Spleen (tissue), 11 donors: ENCODE data around the gene JAG1. TPM values are rescaled to one million over a fixed set of nuclear protein-coding genes. Genes with fewer than 3 reads are reported as not detected.

Experiments used
- DNase-seq: peaks from one replicate; pipeline ENCODE4 v3.0.0-alpha.2; 2020
- H3K27ac ChIP-seq, 8 donors: fragments of 200-600 bp; sonication (generic) in 7 of 8; 1 replicate in 4 of 8; 2 replicates in 4 of 8; pipeline versions ENCODE4 v1.5.0 to v1.8.0; 2016 to 2021; ENCODE audit warnings: inconsistent platforms in 4 of 8, mild to moderate bottlenecking in 4 of 8, moderate library complexity in 1 of 8
- H3K27me3 ChIP-seq, 7 donors: fragments of 200-600 bp; sonication (generic) in 6 of 7; replicated peaks in 1 of 7; 1 replicate in 4 of 7; 2 replicates in 3 of 7; pipeline versions ENCODE4 v1.5.0 to v1.8.0; 2016 to 2021; ENCODE audit warnings: inconsistent platforms in 3 of 7, mild to moderate bottlenecking in 1 of 7
- H3K36me3 ChIP-seq, 6 donors: fragments of 200-600 bp; sonication (generic) in 5 of 6; 1 replicate in 4 of 6; 2 replicates in 2 of 6; pipeline versions ENCODE4 v1.5.0 to v1.8.0; 2016 to 2021; ENCODE audit warnings: inconsistent platforms in 2 of 6
- H3K4me1 ChIP-seq, 6 donors: fragments of 200-600 bp; sonication (generic) in 5 of 6; 1 replicate in 3 of 6; 2 replicates in 3 of 6; pipeline versions ENCODE4 v1.5.0 to v1.8.0; 2016 to 2021; ENCODE audit warnings: inconsistent platforms in 3 of 6
- H3K4me3 ChIP-seq, 8 donors: fragments of 200-600 bp; sonication (generic) in 7 of 8; 1 replicate in 4 of 8; 2 replicates in 4 of 8; pipeline versions ENCODE4 v1.5.0 to v1.8.0; 2016 to 2021; ENCODE audit warnings: inconsistent platforms in 4 of 8, mild to moderate bottlenecking in 4 of 8, moderate library complexity in 2 of 8
- H3K9me3 ChIP-seq, 8 donors: fragments of 200-600 bp; sonication (generic) in 7 of 8; 1 replicate in 4 of 8; 2 replicates in 4 of 8; pipeline versions ENCODE4 v1.5.0 to v1.8.0; 2016 to 2021; ENCODE audit warnings: inconsistent platforms in 4 of 8
- CTCF ChIP-seq, 11 experiments: fragments of 200-600 bp in 7 of 11; fragments of 450-650 bp in 4 of 11; sonication (generic) in 4 of 11; IDR thresholded peaks in 8 of 11; conservative IDR thresholded peaks in 3 of 11; 1 replicate in 7 of 11; 2 replicates in 4 of 11; pipeline versions ENCODE4 v1.4.0 to v1.8.0; 2016 to 2021; ENCODE audit warnings: antibody characterized with exemption in 11 of 11, inconsistent platforms in 4 of 11, mild to moderate bottlenecking in 1 of 11
- POLR2A ChIP-seq, 3 donors: fragments of 450-650 bp; IDR thresholded peaks; one replicate each; pipeline ENCODE4 v1.5.1; 2017; ENCODE audit warnings: antibody characterized with exemption in 3 of 3, mild to moderate bottlenecking in 1 of 3
- POLR2AphosphoS5 ChIP-seq, 3 donors: sonication (generic); formaldehyde crosslinking; IDR thresholded peaks; one replicate each; pipeline ENCODE4 v1.5.1; 2017; ENCODE audit warnings: antibody characterized with exemption in 3 of 3
- WGBS, 5 donors: extraction: QIAGEN DNeasy Blood & Tissue Kit in 3 of 5; methylation state at CpG; one replicate each; pipeline versions ENCODE4 v1.1.5 to v1.1.7; 2013 to 2018; 5-methylcytosine and 5-hydroxymethylcytosine counted together
- intact Hi-C: fragments of 100-400 bp; cut with DNase I; formaldehyde crosslinking; loops from one replicate; pipeline ENCODE4 v1.15.0; 2023; ENCODE audit warnings: low total_unique reads
- polyA plus RNA-seq, 3 donors: library from polyadenylated mRNA; stranded (reverse); fragments of 200-250 nt; gene quantifications; one replicate each; pipeline ENCODE4 v1.2.1, GENCODE V29; 2013
- total RNA-seq, 7 donors: library from RNA; depleted of rRNA in 3 of 7; stranded (reverse); fragments of >200 nt in 3 of 7; fragmentation: NEBNext Ultra II Directional in 4 of 7; extraction: Animal tissue kit (Norgen Biotek cat#: 25700) in 4 of 7; gene quantifications; one replicate each; pipeline versions ENCODE4 v1.1.0 to v1.2.1, GENCODE V29; 2016 to 2021
- donor health status: healthy with polysubstance abuse.
- donor health status: DM: no; HTN: no; CAD: no; lungs with moderate emphysema.
- donor health status: DM: no; HTN: no; CAD: no.
- donor health status: Bipolar disorder and iron deficiency.
- donor health status: healthy.
- donor health status: DM: no; HTN: no; CAD: no.
- donor health status: DM: yes; HTN: yes; CAD: no.

JAG1 gene
- total and polyA plus RNA-seq, 10 donors = 5.6 to 85.3 (median 50.1) TPM

DNA sequence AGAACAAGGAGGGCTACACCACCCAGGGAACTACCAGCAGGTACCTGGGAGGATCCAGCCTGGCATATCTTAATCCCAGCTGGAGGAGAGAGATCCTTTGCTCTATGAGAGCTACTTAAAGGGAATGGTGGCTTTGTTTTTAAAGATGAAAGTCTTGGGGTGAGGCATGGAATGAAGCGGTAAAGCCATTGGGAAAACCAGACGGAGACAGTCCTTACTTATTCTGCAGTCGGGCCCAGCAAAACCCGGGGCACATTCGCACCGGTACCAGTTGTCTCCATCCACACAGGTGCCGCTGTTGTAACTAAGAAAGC, 30.3 kb downstream of the JAG1 start:
- no peak for TF ChIP-seq POLR2A (IDR thresholded peaks at IDR 0.05)
- TF ChIP-seq CTCF (IDR thresholded peaks at IDR 0.05 in 8 of 11, conservative IDR thresholded peaks at IDR 0.05 in 3 of 11) = no peak
- no peak for TF ChIP-seq POLR2AphosphoS5 (IDR thresholded peaks at IDR 0.05)
- H3K36me3 ChIP-seq = peaks cover 0 to 100% (median 68%) of the 10 kb centered on the region in 6 donors
- intact Hi-C loops = no loop called here

DNA sequence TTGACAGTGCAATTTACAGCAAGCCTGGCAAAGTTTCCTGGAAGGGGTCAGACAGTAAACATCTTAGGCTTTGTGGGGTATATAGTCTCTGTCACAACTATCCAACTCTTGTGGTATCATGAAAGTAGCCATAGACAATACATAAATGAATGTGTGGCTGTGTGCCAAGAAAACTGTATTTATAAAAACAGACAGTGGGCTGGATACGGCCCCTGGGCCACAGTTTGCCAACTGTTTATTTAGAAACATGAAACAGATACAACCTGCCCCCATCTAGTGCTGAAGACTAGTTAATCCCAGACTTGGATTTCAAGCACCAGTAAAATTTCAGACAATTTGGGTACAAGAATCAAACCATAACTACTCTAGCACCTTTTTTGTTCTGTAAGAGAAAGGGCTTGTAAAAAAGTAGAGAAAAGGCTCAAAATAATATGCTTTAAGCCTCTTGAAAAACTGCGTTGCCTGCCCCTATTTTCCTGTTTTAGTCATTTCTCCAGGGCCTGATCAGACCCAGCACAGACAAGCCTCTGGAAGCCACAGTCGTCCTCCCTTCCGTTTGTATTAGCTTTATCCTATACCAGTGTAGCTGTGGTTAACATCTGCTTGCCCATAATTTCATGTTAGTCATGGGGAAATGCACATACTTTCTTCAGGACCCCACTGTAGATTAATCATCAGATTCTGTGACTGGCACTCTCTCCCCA, 30.8 kb downstream of the JAG1 start:
- Histone ChIP-seq H3K4me1 (peaks cover 0 to 12% (median 0%) of the 10 kb centered on the region in 6 donors), H3K4me3 (no peak overlapping the region), H3K36me3 (peaks cover 0 to 99% (median 68%) of the 10 kb centered on the region in 6 donors), H3K27ac (peak overlapping the region in 1 of 8 donors; percentile 3), H3K9me3 (no peaks in the 10 kb centered on the region), H3K27me3 (no peaks in the 10 kb centered on the region)
- no peak for TF ChIP-seq POLR2AphosphoS5 (IDR thresholded peaks at IDR 0.05)
- no peak for TF ChIP-seq CTCF (IDR thresholded peaks at IDR 0.05 in 8 of 11, conservative IDR thresholded peaks at IDR 0.05 in 3 of 11)
- no peak for TF ChIP-seq POLR2A (IDR thresholded peaks at IDR 0.05)
- 57 to 72% (median 62%) methylated on average over 4 of the region's 4 CpGs for WGBS, 5 donors
- intact Hi-C loops = no loop called here
- DNase-seq = no peak

More for the DNA sequence above, 30.3 kb downstream of the JAG1 start:
- no peak for DNase-seq
- H3K4me3 ChIP-seq = no peak overlapping the region
- H3K27ac ChIP-seq = peak overlapping the region in 1 of 8 donors; percentile 3
- no peaks in the 10 kb centered on the region for H3K9me3 ChIP-seq
- 86 to 97% (median 92%) methylated on average over 7 of the region's 7 CpGs for WGBS, 5 donors
- peaks cover 0 to 11% (median 0%) of the 10 kb centered on the region in 6 donors for H3K4me1 ChIP-seq
- H3K27me3 ChIP-seq = no peaks in the 10 kb centered on the region

DNA sequence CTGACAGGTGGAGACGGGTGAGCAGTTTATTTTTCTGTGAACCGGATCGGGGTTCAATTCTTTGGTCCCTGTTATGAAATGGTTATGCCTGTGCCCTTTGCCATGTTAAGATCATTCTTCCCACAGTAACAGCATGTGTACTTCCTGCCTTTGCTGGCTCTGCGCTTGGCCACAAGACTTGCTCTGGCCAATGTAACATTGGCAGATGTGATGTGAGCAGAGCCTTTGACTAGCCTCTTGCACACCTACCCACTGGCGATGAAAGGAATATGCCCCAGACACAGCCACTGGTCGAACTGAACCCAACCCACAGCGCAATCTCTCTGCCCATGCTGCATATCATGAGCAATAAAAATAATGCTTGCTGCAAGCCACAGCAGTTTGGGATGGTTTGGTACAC, 31.9 kb downstream of the JAG1 start:
- TF ChIP-seq POLR2AphosphoS5 (IDR thresholded peaks at IDR 0.05) = no peak
- TF ChIP-seq CTCF (IDR thresholded peaks at IDR 0.05 in 8 of 11, conservative IDR thresholded peaks at IDR 0.05 in 3 of 11) = no peak
- WGBS, 5 donors = 90 to 96% (median 93%) methylated on average over 7 of the region's 7 CpGs
- no peaks in the 10 kb centered on the region for H3K9me3 ChIP-seq
- H3K27ac ChIP-seq = no peak overlapping the region
- no peak overlapping the region for H3K4me3 ChIP-seq
- H3K4me1 ChIP-seq = peaks cover 0 to 21% (median 0%) of the 10 kb centered on the region in 6 donors
- H3K27me3 ChIP-seq = no peaks in the 10 kb centered on the region
- no peak for DNase-seq
- intact Hi-C loops = no loop called here
- peaks cover 0 to 99% (median 60%) of the 10 kb centered on the region in 6 donors for H3K36me3 ChIP-seq

DNA sequence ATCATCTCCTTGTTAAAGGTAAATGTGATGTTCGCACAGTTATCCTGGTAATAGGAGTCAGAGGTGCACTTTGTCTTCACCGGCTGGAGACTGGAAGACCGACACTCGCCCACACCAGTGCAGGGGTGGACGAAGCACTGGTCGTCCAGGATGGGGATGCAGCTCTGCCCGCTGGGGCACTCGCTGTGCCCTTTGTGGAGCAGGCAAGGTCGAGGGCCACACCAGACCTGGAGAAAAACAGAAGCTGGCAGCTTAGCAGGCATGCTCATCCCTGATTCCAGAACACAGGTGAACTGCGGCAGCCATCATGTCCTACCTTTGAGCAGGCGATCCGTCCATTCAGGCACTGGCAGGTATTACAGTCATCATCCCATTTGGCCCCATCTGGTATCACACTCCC, 32.3 kb downstream of the JAG1 start:
- intact Hi-C loops = no loop called here
- H3K4me1 ChIP-seq = peaks cover 0 to 25% (median 1%) of the 10 kb centered on the region in 6 donors
- no peak overlapping the region for H3K27ac ChIP-seq
- H3K9me3 ChIP-seq = no peaks in the 10 kb centered on the region
- DNase-seq = no peak
- 92 to 97% (median 94%) methylated on average over 12 of the region's 12 CpGs for WGBS, 5 donors
- H3K36me3 ChIP-seq = peaks cover 0 to 98% (median 57%) of the 10 kb centered on the region in 6 donors
- TF ChIP-seq POLR2AphosphoS5 (IDR thresholded peaks at IDR 0.05) = peak in 2 of 3 donors; percentile 22 to 61
- no peak for TF ChIP-seq CTCF (IDR thresholded peaks at IDR 0.05 in 8 of 11, conservative IDR thresholded peaks at IDR 0.05 in 3 of 11)
- no peaks in the 10 kb centered on the region for H3K27me3 ChIP-seq
- no peak overlapping the region for H3K4me3 ChIP-seq
